ENCODE results near the gene GDF7. TPM values are rescaled to one million over a fixed set of nuclear protein-coding genes. Genes with fewer than 3 reads are reported as not detected.

The GDF7 gene
- polyA plus RNA-seq, 1 experiment: 0.32 TPM

DNA sequence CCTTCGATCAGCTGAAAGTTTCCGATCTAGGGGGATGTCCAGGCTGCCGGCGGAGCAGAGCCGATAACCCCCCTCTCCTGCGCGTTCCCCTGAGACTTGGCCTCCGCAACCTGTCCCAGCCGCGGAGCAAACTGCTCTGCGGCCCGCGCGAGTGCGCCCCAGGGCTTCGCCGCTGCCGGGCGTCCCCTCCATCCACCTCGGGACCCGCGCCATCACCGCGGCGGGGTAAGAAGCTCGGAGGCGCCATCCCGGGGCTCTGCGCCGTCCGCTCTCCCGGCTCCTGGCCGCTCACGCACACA is 990 bp upstream of the GDF7 start:
- peak overlapping the region; percentile 49 for H3K4me3 ChIP-seq (ENCODE audit: low read depth, low read length)

DNA sequence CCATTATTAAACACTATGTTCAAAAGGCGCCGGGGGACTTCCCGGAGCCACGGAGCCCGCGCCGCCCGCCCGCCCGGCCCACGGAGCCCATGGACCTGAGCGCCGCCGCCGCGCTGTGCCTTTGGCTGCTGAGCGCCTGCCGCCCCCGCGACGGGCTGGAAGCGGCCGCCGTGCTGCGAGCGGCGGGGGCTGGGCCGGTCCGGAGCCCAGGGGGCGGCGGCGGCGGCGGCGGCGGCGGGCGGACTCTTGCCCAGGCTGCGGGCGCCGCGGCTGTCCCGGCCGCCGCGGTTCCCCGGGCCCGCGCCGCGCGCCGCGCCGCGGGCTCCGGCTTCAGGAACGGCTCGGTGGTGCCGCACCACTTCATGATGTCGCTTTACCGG is 197 bp downstream of the GDF7 start:
- ChIA-PET CTCF (interaction anchor here (1.4 to 11.3 kb wide), 4 partner anchors 9 to 294 kb away, joined by 3 to 221 read pairs (median 124); partner anchors contain the start of gene HS1BP3), POLR2A (no interaction called here)
- no peaks in the 10 kb centered on the region for H3K36me3 ChIP-seq (ENCODE audit: control insufficient read depth, insufficient read depth, low read length)
- peak overlapping the region; percentile 55 for H3K4me3 ChIP-seq (ENCODE audit: low read depth, low read length)
- DNase-seq (ENCODE audit: low read depth): no peak
- peaks cover 39% of the 10 kb centered on the region for H3K27me3 ChIP-seq (ENCODE audit: control insufficient read depth, insufficient read depth, low read length)
- TF ChIP-seq, protein P1, sequence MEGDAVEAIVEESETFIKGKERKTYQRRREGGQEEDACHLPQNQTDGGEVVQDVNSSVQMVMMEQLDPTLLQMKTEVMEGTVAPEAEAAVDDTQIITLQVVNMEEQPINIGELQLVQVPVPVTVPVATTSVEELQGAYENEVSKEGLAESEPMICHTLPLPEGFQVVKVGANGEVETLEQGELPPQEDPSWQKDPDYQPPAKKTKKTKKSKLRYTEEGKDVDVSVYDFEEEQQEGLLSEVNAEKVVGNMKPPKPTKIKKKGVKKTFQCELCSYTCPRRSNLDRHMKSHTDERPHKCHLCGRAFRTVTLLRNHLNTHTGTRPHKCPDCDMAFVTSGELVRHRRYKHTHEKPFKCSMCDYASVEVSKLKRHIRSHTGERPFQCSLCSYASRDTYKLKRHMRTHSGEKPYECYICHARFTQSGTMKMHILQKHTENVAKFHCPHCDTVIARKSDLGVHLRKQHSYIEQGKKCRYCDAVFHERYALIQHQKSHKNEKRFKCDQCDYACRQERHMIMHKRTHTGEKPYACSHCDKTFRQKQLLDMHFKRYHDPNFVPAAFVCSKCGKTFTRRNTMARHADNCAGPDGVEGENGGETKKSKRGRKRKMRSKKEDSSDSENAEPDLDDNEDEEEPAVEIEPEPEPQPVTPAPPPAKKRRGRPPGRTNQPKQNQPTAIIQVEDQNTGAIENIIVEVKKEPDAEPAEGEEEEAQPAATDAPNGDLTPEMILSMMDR (IDR thresholded peaks at IDR 0.05; ENCODE audit: insufficient read depth, low read depth, low read length): no peak

More for the DNA sequence above, 990 bp upstream of the GDF7 start:
- CTCF ChIA-PET: interaction anchor here (1.2 to 11.3 kb wide), 5 partner anchors 10 to 296 kb away, joined by 3 to 221 read pairs (median 123); partner anchors contain the start of gene HS1BP3
- no peaks in the 10 kb centered on the region for H3K36me3 ChIP-seq (ENCODE audit: control insufficient read depth, insufficient read depth, low read length)
- TF ChIP-seq, protein P1 (IDR thresholded peaks at IDR 0.05; ENCODE audit: insufficient read depth, low read depth, low read length): no peak
- POLR2A ChIA-PET: no interaction called here
- DNase-seq (ENCODE audit: low read depth): no peak
- peaks cover 39% of the 10 kb centered on the region for H3K27me3 ChIP-seq (ENCODE audit: control insufficient read depth, insufficient read depth, low read length)

DNA sequence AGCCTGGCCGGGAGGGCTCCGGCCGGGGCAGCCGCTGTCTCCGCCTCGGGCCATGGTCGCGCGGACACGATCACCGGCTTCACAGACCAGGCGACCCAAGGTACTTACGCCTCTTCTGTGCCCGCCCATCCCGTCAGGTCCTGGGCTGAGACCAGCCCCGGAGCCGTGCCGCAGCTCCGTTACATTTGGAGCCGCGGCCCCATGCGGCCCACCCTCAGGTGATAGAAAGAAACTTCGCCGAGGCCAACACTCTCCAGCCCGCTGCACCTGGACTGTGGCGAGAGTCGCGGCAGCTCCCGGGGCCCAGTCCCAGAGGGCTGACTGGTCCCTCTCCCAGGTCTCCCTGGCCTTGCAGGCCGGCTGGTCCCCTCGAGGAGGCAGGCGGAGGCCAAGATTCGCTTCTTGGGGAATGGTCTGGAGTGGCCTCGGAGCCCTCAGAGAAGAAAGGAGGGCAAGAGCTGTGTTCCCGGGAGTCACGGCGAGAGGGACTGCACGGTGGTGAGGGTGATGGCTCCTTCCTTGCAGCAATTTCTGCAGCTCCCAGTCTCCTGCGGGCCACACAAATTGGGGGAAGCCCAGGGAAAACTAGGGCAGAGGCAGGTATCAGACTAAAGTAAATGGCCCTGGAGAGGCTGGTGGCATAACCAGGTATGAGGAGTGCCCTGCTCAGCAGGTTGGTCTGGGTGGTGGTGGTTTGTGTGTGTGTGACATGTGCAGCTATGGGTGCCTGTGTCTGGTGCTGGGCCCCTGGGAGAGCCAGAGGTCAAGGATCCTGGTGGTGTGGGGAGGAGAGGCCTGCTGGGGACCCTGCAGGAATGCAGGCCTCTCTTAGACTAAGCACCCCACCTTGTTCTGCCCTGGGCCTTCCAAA is 822 bp downstream of the GDF7 start:
- no peak for DNase-seq (ENCODE audit: low read depth)
- Histone ChIP-seq H3K36me3 (ENCODE audit: control insufficient read depth, insufficient read depth, low read length) (no peaks in the 10 kb centered on the region), H3K27me3 (ENCODE audit: control insufficient read depth, insufficient read depth, low read length) (peaks cover 35% of the 10 kb centered on the region), H3K4me3 (ENCODE audit: low read depth, low read length) (peak overlapping the region; percentile 55)
- ChIA-PET POLR2A (no interaction called here), CTCF (interaction anchor here (1.4 to 11.3 kb wide), 4 partner anchors 8 to 294 kb away, joined by 3 to 221 read pairs (median 124); partner anchors contain the start of gene HS1BP3)
- TF ChIP-seq, protein P1 (IDR thresholded peaks at IDR 0.05; ENCODE audit: insufficient read depth, low read depth, low read length): no peak

DNA sequence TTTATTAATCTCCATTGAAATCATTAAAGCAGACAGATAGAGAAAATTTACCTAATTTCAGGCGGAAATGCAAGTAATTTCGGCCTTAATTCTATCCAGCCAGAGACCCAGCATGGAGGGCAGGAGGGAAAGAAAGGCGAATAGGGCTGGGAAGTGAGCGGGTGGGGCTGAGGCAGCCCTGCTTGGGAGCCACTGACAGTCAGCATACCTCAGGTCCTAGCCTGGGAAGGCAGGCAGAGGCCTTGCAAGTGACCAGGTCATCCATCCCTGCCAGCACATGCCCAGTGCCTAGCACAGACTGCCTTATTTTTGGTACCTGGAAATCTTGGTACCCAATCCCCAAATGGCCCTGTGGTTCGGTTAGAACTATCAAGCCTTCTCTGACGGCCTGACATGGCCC is 1.5 kb downstream of the GDF7 start:
- Histone ChIP-seq H3K27me3 (ENCODE audit: control insufficient read depth, insufficient read depth, low read length) (peaks cover 35% of the 10 kb centered on the region), H3K4me3 (ENCODE audit: low read depth, low read length) (no peak overlapping the region), H3K36me3 (ENCODE audit: control insufficient read depth, insufficient read depth, low read length) (no peaks in the 10 kb centered on the region)
- TF ChIP-seq, protein P1 (IDR thresholded peaks at IDR 0.05; ENCODE audit: insufficient read depth, low read depth, low read length): no peak
- CTCF ChIA-PET: interaction anchor here (1.4 to 11.3 kb wide), 4 partner anchors 7 to 293 kb away, joined by 3 to 221 read pairs (median 124); partner anchors contain the start of gene HS1BP3
- POLR2A ChIA-PET: no interaction called here
- DNase-seq (ENCODE audit: low read depth): no peak

DNA sequence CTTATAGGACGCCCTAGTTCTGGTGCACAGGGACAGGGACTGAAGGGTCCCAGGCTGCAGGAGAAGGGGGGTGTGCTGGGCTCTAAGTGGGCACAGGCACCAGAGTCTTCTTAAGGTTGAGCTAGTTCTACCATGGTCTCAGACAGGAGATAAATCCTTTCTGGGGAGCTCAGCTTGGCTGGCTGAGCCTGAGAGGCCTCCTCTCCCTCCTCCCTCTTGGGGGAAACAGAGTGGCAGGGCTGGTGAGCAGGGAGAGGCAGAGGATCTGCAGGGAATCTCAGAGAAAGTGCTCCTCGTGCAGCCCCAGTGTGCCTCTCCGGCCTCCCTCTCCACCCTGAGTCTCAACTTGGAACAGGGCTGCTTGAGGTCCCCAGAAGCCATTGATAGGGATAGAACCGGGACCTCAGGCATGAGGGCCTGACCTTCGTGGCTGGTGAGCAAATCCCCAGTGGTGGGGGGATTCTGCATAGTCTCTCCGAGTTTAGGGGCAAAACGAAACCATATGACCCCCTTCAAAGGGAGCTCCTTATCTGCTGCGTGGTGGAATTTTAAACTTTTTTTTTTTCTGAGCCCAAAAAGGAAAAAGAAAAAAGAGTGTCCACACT is 2.0 kb downstream of the GDF7 start:
- POLR2A ChIA-PET: no interaction called here
- no peaks in the 10 kb centered on the region for H3K36me3 ChIP-seq (ENCODE audit: control insufficient read depth, insufficient read depth, low read length)
- no peak for DNase-seq (ENCODE audit: low read depth)
- CTCF ChIA-PET: interaction anchor here (0.6 to 11.3 kb wide), 3 partner anchors 16 to 112 kb away, joined by 3 to 126 read pairs (median 4); partner anchors contain the start of gene HS1BP3
- H3K4me3 ChIP-seq (ENCODE audit: low read depth, low read length): no peak overlapping the region
- peaks cover 31% of the 10 kb centered on the region for H3K27me3 ChIP-seq (ENCODE audit: control insufficient read depth, insufficient read depth, low read length)
- TF ChIP-seq, protein P1 (IDR thresholded peaks at IDR 0.05; ENCODE audit: insufficient read depth, low read depth, low read length): no peak
